ENCODE measurements around the gene ESRRB.

Gene ESRRB

DNA sequence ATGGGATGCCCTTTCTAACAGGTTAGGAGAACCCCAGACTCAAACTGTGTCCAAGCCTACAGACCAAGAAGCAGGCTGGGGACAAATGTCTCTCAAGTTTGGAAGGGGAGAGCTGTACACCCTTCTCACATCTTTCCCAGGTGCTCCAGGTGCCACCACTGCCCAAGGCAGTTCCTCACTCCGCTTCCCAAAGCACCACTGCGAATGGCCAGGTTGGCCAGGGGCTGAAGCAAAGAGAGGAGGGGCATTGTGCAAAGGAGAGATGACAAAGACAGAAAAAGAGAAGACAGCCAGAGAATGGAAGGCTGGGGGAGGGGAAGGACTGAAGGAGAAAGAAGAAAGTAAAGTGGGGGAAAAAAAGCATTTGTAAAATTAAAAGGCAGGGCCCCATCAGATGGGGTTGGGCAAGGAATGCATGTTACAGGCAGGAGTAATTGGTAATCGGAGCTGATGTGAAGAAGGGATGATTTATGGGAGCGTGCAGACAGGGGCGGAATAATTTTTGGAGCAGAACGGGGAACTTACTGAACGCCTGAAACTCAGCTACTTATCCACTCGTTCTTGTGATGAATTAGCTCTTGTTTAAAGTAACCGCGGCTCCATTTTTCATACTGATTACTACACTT is 165.8 kb downstream of the ESRRB start:
- no peak for DNase-seq (ENCODE audit: low read depth)

DNA sequence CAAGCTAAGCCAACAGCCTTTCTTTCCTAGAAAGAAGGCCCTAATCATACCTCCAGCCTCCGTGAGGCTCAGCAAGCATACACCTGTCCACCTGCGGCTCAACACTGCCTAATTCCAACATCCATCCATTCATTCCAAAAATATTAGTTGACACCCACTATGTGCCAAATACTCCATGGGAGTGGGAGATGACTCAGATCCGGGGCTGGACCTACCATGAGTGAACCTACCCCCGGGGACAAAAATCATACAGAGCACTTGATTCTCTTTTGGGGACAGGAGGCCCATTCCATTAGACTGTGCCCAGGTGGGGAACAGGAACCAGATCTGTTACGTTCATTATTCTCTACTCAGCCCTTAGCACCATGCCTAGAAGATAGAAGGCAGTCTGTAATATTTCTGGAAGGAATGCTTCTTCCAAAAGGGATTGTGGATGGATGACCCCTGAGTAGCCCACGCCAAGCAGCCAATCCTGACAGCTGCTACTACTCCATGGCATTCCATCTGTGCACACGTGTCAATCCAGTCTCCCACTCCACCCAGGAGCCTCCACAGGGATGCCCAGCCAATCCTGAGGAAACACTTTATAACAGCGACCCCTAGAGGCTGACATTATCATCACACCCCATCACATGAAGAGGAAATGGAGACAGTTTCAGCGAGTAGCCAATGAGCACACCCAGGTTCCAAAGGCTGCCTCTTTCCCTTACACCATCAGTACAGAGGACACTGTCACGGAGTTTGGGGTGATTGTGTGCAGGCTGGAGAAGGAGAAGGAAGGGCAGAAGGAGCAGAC is 170.7 kb downstream of the ESRRB start:
- no peak for DNase-seq (ENCODE audit: low read depth)

DNA sequence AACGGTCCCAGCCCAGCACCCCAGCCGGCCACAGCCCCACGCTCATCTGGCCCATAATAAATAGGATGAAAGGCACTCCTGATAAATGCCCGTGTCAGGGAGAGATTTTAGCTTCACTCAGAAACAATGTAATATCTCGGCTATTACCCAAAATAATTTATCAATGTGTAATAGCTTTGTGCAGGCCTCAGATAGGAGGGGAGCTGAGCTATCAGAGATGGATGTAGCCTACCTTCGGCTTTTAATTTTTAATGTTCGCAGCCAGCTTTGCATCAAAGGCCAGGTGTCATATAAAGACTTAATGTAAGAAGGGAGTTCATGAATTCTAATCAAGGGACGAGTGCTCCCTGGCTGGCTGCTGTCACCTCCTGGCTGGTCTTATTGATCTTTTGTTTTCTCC is 171.9 kb downstream of the ESRRB start:
- DNase-seq (ENCODE audit: low read depth) = no peak

DNA sequence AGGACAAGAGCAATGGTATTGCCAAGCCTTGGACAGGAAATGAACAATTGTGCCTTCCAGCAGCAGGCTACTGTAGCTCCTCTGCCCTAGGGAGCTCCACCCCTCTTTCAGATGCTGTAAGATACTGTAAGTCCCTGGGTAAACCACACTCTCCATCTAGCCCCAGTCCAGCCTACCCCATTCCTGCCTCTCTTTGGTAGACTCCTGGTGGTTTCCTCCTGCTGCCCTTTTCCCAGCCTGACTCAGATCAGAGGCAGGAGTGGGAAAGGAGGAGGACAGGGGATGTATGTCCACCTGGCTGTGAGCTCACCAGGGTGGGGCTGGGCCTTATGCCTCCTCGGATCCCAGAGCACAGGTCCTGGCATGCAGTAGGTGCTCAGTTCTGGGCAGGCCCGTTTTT is 174.6 kb downstream of the ESRRB start:
- no peak for DNase-seq (ENCODE audit: low read depth)

DNA sequence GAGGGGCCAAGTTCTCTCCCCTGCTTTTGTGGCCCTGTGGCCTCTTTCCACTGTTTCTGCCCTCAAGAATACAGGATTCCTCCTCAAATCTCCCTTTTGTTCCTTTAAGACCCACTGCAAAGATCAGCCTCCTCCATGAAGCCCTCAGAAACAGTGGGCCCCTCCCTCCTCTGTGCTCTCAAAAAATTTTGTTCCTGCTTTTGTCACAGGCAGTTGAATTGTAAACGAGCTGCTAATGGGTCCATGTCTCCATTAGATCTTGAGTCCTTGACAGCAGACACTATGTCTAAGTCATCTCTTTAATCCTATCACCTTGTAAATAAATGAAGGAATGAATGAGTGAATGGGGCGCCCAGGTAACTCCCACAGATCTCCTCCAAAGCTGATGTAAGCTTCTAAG is 175.2 kb downstream of the ESRRB start:
- no peak for DNase-seq (ENCODE audit: low read depth)

Data from activated T-helper 1 cell treated with Interleukin-2 at 50 U/mL for 16 hours (primary cell).